ENCODE measurements around the gene TBP. TPM values are rescaled to one million over a fixed set of nuclear protein-coding genes. Genes with fewer than 3 reads are reported as not detected.

The TBP gene
- total and polyA plus RNA-seq, 12 donors, result 6.3 to 10.3 (median 7.6) TPM

DNA sequence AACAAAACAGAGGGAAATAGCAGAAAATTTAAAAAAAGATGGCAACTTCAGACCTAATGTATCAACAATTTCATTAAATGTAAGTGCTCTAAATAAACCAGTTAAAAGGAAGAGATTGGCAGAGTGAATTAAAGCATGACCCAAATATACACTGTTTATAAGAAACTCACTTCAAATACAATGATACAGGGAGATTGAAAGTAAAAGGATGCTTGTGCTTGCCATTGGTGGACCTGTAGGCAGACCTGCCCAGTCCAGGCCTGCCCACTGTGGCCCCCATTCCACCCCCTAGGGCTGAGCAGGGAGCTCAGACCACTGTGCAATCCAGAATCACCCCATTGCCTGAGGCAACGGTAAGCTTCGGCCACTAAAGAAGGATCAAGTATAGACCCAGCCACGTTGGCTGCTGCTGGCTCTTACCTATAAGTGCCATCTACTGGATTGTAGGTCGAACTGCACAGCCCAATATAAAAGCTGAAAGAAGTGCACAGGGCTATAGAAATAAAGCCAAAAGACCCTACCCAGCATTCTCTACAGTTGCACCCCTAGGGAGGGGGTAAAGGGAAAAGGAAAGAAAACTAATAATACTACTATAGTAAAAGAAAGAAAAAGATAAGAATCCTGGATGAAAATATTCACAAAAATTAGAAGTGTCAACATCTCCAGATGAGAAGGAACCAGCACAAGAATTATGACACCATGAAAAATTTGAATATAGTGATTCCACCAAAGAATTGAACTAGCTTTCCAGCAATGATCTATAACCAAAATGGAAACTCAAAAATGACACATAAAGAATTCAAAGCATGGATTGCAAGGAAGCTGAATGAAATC is 37.2 kb upstream of the TBP start:
- TF ChIP-seq, protein P1, sequence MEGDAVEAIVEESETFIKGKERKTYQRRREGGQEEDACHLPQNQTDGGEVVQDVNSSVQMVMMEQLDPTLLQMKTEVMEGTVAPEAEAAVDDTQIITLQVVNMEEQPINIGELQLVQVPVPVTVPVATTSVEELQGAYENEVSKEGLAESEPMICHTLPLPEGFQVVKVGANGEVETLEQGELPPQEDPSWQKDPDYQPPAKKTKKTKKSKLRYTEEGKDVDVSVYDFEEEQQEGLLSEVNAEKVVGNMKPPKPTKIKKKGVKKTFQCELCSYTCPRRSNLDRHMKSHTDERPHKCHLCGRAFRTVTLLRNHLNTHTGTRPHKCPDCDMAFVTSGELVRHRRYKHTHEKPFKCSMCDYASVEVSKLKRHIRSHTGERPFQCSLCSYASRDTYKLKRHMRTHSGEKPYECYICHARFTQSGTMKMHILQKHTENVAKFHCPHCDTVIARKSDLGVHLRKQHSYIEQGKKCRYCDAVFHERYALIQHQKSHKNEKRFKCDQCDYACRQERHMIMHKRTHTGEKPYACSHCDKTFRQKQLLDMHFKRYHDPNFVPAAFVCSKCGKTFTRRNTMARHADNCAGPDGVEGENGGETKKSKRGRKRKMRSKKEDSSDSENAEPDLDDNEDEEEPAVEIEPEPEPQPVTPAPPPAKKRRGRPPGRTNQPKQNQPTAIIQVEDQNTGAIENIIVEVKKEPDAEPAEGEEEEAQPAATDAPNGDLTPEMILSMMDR (IDR thresholded peaks at IDR 0.05), result peak; percentile 50 to 82 (median 70)
- 1 to 8% methylated on average over 4 of the region's 4 CpGs for WGBS, 2 donors
- Histone ChIP-seq H3K27ac (no peak overlapping the region), H3K4me1 (peaks cover 0 to 3% (median 1%) of the 10 kb centered on the region in 9 donors), H3K9me3 (peaks cover 0 to 19% (median 0%) of the 10 kb centered on the region in 11 donors), H3K36me3 (no peaks in the 10 kb centered on the region), H3K27me3 (peaks cover 0 to 4% (median 0%) of the 10 kb centered on the region in 7 donors), H3K4me3 (no peak overlapping the region)
- DNase-seq (peak in 1 of 2 donors; percentile 15), ATAC-seq (peak in 7 of 8 donors; percentile 39 to 81 (median 61))
- intact Hi-C loops (cut with DNase I), result loop anchor here in 5 of 10 donors (2.0 to 10.0 kb wide), 8 partner anchors 122 to 1562 kb away; partner anchors contain the start of gene DLL1 (in 1 of the 5)

DNA sequence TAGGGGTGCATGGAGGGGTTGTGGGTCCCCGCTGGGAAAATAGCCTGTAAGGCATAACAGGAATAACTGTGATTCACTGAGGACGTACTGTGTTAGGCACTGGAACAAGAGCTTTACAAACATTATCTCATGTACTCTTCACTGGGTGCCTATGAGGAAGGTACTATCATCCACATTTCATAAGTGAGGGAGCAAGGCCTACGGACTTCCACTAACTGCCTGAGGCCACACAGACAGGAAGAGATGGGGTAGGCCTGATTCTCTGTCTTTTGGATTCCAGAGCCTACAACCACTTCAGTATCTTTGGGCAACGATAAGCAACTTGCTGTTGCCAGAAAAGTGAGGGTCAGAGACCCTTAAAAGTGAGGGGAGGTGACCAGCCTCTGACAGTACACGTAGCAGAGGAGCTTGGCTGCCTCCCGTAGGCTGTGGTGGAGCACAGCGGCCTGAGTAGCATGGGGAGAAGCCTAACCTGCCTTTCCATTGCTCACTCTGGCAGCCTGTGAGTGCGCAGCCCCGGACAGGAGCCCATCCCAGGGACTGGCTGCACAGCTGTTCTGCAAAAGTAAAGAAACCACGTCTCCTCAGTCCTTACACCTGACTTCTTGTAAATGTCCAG is 31.5 kb upstream of the TBP start:
- Histone ChIP-seq H3K4me3 (no peak overlapping the region), H3K36me3 (no peaks in the 10 kb centered on the region), H3K27me3 (no peaks in the 10 kb centered on the region), H3K4me1 (peaks cover 5 to 34% (median 25%) of the 10 kb centered on the region in 9 donors), H3K9me3 (peaks cover 0 to 8% (median 0%) of the 10 kb centered on the region in 11 donors), H3K27ac (peak overlapping the region; percentile 42 to 84 (median 76))
- intact Hi-C loops (cut with DNase I), result loop anchor here in 9 of 10 donors (5.0 to 10.0 kb wide), 7 partner anchors 208 to 728 kb away; partner anchors contain the start of genes FAM120B (in 2 of the 9) and DLL1 (in 1 of the 9)
- TF ChIP-seq, protein P1 (IDR thresholded peaks at IDR 0.05), result peak in 6 of 9 donors; percentile 8 to 42 (median 30)
- WGBS, 2 donors, result 74 to 77% methylated on average over 10 of the region's 10 CpGs
- no peak for DNase-seq
- peak; percentile 43 to 70 (median 63) for ATAC-seq

DNA sequence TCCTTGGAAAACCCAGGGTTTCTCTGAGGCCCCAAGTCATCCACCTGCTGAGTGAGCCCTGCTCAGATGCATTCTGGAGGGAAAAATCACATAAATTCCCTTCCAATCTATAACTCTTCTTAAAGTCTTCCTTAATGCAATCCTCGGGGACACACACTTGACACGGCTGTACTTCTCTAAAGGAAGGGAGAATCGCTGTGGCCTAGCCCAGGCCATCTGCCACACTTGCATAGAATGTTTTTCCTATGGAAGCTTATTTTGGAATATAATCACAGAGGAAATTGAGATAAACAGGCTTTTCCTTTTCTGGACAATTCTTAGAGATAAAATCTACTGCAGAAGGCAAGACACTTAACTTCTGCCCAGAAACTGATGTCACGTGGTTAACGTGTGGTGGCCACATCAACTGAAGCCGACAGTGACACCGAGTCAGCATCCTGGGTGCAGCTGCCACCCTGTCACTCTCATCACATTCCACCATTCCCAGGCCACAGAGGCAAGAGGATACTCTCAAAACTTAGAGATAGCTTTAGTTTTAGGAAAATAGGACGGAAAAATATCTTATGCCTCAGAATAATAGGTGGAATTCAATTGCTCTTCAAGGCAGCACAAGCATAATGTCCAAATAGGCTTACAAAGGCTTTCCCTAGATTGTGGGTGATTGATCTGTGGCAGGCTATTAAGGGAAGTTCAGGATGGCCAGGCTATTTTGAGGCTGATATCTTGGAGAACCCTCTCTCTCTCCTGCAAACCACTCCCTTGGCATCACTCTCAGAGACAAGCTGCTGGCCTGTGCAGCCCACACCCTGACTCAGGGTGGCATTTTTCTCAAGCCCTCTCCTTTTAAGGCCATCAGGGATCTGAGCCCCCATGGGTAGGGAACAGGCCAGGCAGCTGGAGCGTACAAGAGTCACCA is 30.7 kb upstream of the TBP start:
- intact Hi-C loops (cut with DNase I), result loop anchor here in 9 of 10 donors (5.0 to 10.0 kb wide), 7 partner anchors 209 to 729 kb away; partner anchors contain the start of genes FAM120B (in 2 of the 9) and DLL1 (in 1 of the 9)
- Histone ChIP-seq H3K27ac (peak overlapping the region; percentile 42 to 84 (median 76)), H3K4me1 (peaks cover 5 to 34% (median 25%) of the 10 kb centered on the region in 9 donors), H3K4me3 (no peak overlapping the region), H3K9me3 (peaks cover 0 to 8% (median 0%) of the 10 kb centered on the region in 11 donors), H3K36me3 (no peaks in the 10 kb centered on the region), H3K27me3 (no peaks in the 10 kb centered on the region)
- DNase-seq (peak in 1 of 2 donors; percentile 19), ATAC-seq (peak; percentile 35 to 95 (median 85))
- 31 to 41% methylated on average over 9 of the region's 9 CpGs for WGBS, 2 donors
- TF ChIP-seq, protein P1 (IDR thresholded peaks at IDR 0.05), result no peak

Data from heart right ventricle (tissue), 16 donors.